H9 (cell line): ENCODE results near the gene SLK. TPM values are rescaled to one million over a fixed set of nuclear protein-coding genes. Genes with fewer than 3 reads are reported as not detected.

Source experiments
- DNase-seq: peaks from one replicate; pipeline ENCODE4 v3.0.0-alpha.2; 2017
- H2AFZ ChIP-seq: one replicate; pipeline ENCODE4 v1.6.1; 2013; ENCODE audit warnings: mild to moderate bottlenecking, low read length, control low read depth, moderate library complexity
- H2AK5ac ChIP-seq: 2 replicates; pipeline ENCODE4 v1.6.1; 2013; ENCODE audit warnings: low read length, control low read depth, mixed read lengths; ENCODE audit not compliant: insufficient read length
- H2BK120ac ChIP-seq: one replicate; pipeline ENCODE4 v1.6.1; 2013; ENCODE audit warnings: low read depth, mild to moderate bottlenecking, low read length, control low read depth, inconsistent platforms; ENCODE audit not compliant: poor library complexity, severe bottlenecking
- H2BK12ac ChIP-seq: 2 replicates; pipeline ENCODE4 v1.6.1; 2013; ENCODE audit warnings: low read length, control low read depth, mixed read lengths, low read depth; ENCODE audit not compliant: insufficient read length
- H2BK15ac ChIP-seq: 2 replicates; pipeline ENCODE4 v1.6.1; 2013; ENCODE audit warnings: low read depth, low read length, control low read depth
- H2BK20ac ChIP-seq: one replicate; pipeline ENCODE4 v1.6.1; 2013; ENCODE audit warnings: low read depth, mild to moderate bottlenecking, low read length, control low read depth, inconsistent platforms; ENCODE audit not compliant: poor library complexity, severe bottlenecking
- H2BK5ac ChIP-seq: 2 replicates; pipeline ENCODE4 v1.6.1; 2013; ENCODE audit warnings: low read length, control low read depth, mixed read lengths; ENCODE audit not compliant: insufficient read length
- H3K14ac ChIP-seq: 2 replicates; pipeline ENCODE4 v1.6.1; 2013; ENCODE audit warnings: low read length, control low read depth; ENCODE audit not compliant: insufficient read depth
- H3K18ac ChIP-seq: 2 replicates; pipeline ENCODE4 v1.6.1; 2013; ENCODE audit warnings: low read depth, mild to moderate bottlenecking, mixed read lengths, low read length, control low read depth; ENCODE audit not compliant: insufficient read length
- H3K23ac ChIP-seq: 2 replicates; pipeline ENCODE4 v1.6.1; 2013; ENCODE audit warnings: low read length, control low read depth, mixed read lengths, low read depth; ENCODE audit not compliant: insufficient read length
- H3K23me2 ChIP-seq: 2 replicates; pipeline ENCODE4 v1.6.1; 2013; ENCODE audit warnings: low read depth, mild to moderate bottlenecking, mixed read lengths, low read length, control low read depth; ENCODE audit not compliant: insufficient read length, poor library complexity, severe bottlenecking
- H3K27ac ChIP-seq: 2 replicates; pipeline ENCODE4 v1.5.1; 2013; ENCODE audit warnings: low read length, control low read depth, mixed read lengths, low read depth; ENCODE audit not compliant: insufficient read length
- H3K27me3 ChIP-seq: 2 replicates; pipeline ENCODE4 v1.6.1; 2013; ENCODE audit warnings: low read length, control low read depth, inconsistent platforms; ENCODE audit not compliant: insufficient read depth
- H3K4ac ChIP-seq: 2 replicates; pipeline ENCODE4 v1.6.1; 2013; ENCODE audit warnings: low read depth, mild to moderate bottlenecking, control low read depth, inconsistent platforms, low read length, moderate library complexity
- H3K4me1 ChIP-seq: 2 replicates; pipeline ENCODE4 v1.6.1; 2013; ENCODE audit warnings: low read length, control low read depth, inconsistent platforms; ENCODE audit not compliant: insufficient read depth
- H3K4me2 ChIP-seq: 2 replicates; pipeline ENCODE4 v1.6.1; 2013; ENCODE audit warnings: low read length, control low read depth, mixed read lengths; ENCODE audit not compliant: insufficient read length, insufficient read depth
- H3K56ac ChIP-seq: 2 replicates; pipeline ENCODE4 v1.6.1; 2013; ENCODE audit warnings: low read depth, mild to moderate bottlenecking, mixed read lengths, low read length, control low read depth; ENCODE audit not compliant: insufficient read length
- H3K79me1 ChIP-seq: 2 replicates; pipeline ENCODE4 v1.6.1; 2013; ENCODE audit warnings: low read depth, mild to moderate bottlenecking, moderate library complexity, low read length, control low read depth, inconsistent platforms; ENCODE audit not compliant: insufficient read depth, poor library complexity, severe bottlenecking
- H3K79me2 ChIP-seq: 2 replicates; pipeline ENCODE4 v1.6.1; 2013; ENCODE audit warnings: low read length, control low read depth, inconsistent platforms; ENCODE audit not compliant: insufficient read depth
- H3K9ac ChIP-seq: 2 replicates; pipeline ENCODE4 v1.6.1; 2013; ENCODE audit warnings: low read length, control low read depth, mixed read lengths; ENCODE audit not compliant: insufficient read length; ENCODE audit errors: extremely low read depth
- H3K9me3 ChIP-seq: one replicate; pipeline ENCODE4 v1.6.1; 2013; ENCODE audit warnings: low read depth, low read length, inconsistent platforms; ENCODE audit not compliant: control insufficient read depth
- H3T11ph ChIP-seq: one replicate; pipeline ENCODE4 v1.6.1; 2013; ENCODE audit warnings: mild to moderate bottlenecking, low read length, control low read depth, inconsistent platforms
- H4K20me1 ChIP-seq: one replicate; pipeline ENCODE4 v1.6.1; 2013; ENCODE audit not compliant: control insufficient read depth, insufficient read length, insufficient read depth
- H4K5ac ChIP-seq: 2 replicates; pipeline ENCODE4 v1.6.1; 2013; ENCODE audit warnings: low read depth, mild to moderate bottlenecking, mixed read lengths, low read length, control low read depth; ENCODE audit not compliant: insufficient read length
- H4K8ac ChIP-seq: replicated peaks from 2 replicates; pipeline ENCODE4 v1.6.1; 2013; ENCODE audit warnings: low read length, control low read depth, mixed read lengths, low read depth; ENCODE audit not compliant: insufficient read length
- H4K91ac ChIP-seq: 2 replicates; pipeline ENCODE4 v1.6.1; 2013; ENCODE audit warnings: low read depth, mild to moderate bottlenecking, moderate library complexity, mixed read lengths, low read length, control low read depth; ENCODE audit not compliant: insufficient read length
- H3K27ac Mint-ChIP-seq, 3 experiments: 2 replicates in 2 of 3; 3 replicates in 1 of 3; pipeline ENCODE4 v1.8.0; 2020 to 2021; ENCODE audit warnings: mixed read lengths in 3 of 3, mild to moderate bottlenecking in 1 of 3, moderate library complexity in 1 of 3
- H3K27me3 Mint-ChIP-seq: 2 replicates; pipeline ENCODE4 v1.8.0; 2021; ENCODE audit warnings: low read depth, mild to moderate bottlenecking, moderate library complexity, mixed read lengths
- H3K36me3 Mint-ChIP-seq, 3 experiments: 2 replicates in 2 of 3; 3 replicates in 1 of 3; pipeline ENCODE4 v1.8.0; 2020 to 2021; ENCODE audit warnings: low read depth in 3 of 3, mixed read lengths in 3 of 3; ENCODE audit not compliant: insufficient read depth in 1 of 3
- H3K4me1 Mint-ChIP-seq, 2 experiments: 2 replicates each; pipeline ENCODE4 v1.8.0; 2020; ENCODE audit warnings: mixed read lengths in 2 of 2
- H3K4me3 Mint-ChIP-seq, 2 experiments: 2 replicates in 1 of 2; 3 replicates in 1 of 2; pipeline ENCODE4 v1.8.0; 2020 to 2021; ENCODE audit warnings: mild to moderate bottlenecking in 2 of 2, mixed read lengths in 2 of 2, moderate library complexity in 1 of 2
- H3K9me3 Mint-ChIP-seq, 2 experiments: 2 replicates in 1 of 2; 3 replicates in 1 of 2; pipeline ENCODE4 v1.8.0; 2020; ENCODE audit warnings: mild to moderate bottlenecking in 2 of 2, mixed read lengths in 2 of 2, moderate library complexity in 1 of 2
- WGBS: extraction: QIAGEN DNeasy Blood & Tissue Kit; methylation state at CpG from one replicate; pipeline ENCODE4 v1.1.7; 2013; ENCODE audit warnings: missing lambda C conversion rate, low lambda C conversion rate, mixed read lengths; ENCODE audit not compliant: insufficient read length; ENCODE audit errors: extremely low coverage; 5-methylcytosine and 5-hydroxymethylcytosine counted together
- total RNA-seq: library from RNA; stranded (reverse); gene quantifications from 2 replicates; pipeline ENCODE4 v1.2.1, GENCODE V29; 2021
- TF ChIP-seq, protein P1 (sequence below): fragments of 200-600 bp; sonication (generic); conservative IDR thresholded peaks from 3 replicates; pipeline ENCODE4 v1.8.0; 2021; ENCODE audit warnings: antibody characterized with exemption, mild to moderate bottlenecking

The SLK gene
- total RNA-seq, 1 experiment from 2014 or later = 21.0 TPM

DNA sequence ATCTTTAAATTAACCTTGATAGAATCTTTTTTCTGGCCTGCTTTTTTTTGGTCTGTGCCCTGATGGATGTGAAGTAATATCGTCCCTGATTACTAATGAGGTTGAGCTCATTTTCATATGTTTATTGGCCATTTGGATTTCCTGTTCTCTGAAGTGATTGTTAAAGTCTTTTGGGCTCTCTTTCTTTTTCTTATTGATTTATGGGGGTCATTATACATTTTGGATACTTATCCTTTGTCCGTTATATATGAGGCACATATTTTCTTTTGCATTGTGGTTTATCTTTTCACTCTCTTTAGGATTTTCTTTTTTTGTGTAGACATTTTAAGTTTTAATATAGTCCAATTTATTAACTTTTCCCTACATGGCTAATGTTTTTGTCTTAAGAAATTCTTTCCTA is 12.6 kb downstream of the SLK start:
- Mint-ChIP-seq H3K27ac (peak overlapping the region in 1 of 3 experiments; percentile 50; a peak in 2 of 7 replicates), H3K36me3 (no peaks in the 10 kb centered on the region)
- no peaks in the 10 kb centered on the region for H3K79me2 ChIP-seq

More for the DNA sequence above, 12.6 kb downstream of the SLK start:
- H3K4me1 ChIP-seq = no peaks in the 10 kb centered on the region
- Mint-ChIP-seq H3K4me3 (no peak overlapping the region), H3K27me3 (no peaks in the 10 kb centered on the region), H3K4me1 (peaks cover 8 to 10% of the 10 kb centered on the region in 2 experiments), H3K9me3 (no peaks in the 10 kb centered on the region)
- H3K27ac ChIP-seq = no peak overlapping the region
- no peak overlapping the region for H2BK120ac ChIP-seq
- no peaks in the 10 kb centered on the region for H4K20me1 ChIP-seq
- no peak overlapping the region for H4K8ac ChIP-seq
- H3K27me3 ChIP-seq = no peaks in the 10 kb centered on the region
- no CpG with 5 or more reads among the region's 2 CpGs for WGBS
- no peak overlapping the region for H2BK5ac ChIP-seq
- no peak overlapping the region for H3T11ph ChIP-seq
- DNase-seq = no peak
- no peak overlapping the region for H3K9ac ChIP-seq
- no peak overlapping the region for H2BK12ac ChIP-seq
- no peaks in the 10 kb centered on the region for H3K23me2 ChIP-seq
- no peak overlapping the region for H2BK15ac ChIP-seq
- H3K14ac ChIP-seq = no peak overlapping the region
- H3K4ac ChIP-seq = no peak overlapping the region
- H2AK5ac ChIP-seq = no peak overlapping the region
- H3K9me3 ChIP-seq = no peaks in the 10 kb centered on the region
- H3K56ac ChIP-seq = no peak overlapping the region
- TF ChIP-seq, protein P1, sequence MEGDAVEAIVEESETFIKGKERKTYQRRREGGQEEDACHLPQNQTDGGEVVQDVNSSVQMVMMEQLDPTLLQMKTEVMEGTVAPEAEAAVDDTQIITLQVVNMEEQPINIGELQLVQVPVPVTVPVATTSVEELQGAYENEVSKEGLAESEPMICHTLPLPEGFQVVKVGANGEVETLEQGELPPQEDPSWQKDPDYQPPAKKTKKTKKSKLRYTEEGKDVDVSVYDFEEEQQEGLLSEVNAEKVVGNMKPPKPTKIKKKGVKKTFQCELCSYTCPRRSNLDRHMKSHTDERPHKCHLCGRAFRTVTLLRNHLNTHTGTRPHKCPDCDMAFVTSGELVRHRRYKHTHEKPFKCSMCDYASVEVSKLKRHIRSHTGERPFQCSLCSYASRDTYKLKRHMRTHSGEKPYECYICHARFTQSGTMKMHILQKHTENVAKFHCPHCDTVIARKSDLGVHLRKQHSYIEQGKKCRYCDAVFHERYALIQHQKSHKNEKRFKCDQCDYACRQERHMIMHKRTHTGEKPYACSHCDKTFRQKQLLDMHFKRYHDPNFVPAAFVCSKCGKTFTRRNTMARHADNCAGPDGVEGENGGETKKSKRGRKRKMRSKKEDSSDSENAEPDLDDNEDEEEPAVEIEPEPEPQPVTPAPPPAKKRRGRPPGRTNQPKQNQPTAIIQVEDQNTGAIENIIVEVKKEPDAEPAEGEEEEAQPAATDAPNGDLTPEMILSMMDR = no peak
- H3K4me2 ChIP-seq = no peak overlapping the region
- H3K18ac ChIP-seq = no peak overlapping the region
- H2BK20ac ChIP-seq = no peak overlapping the region
- no peak overlapping the region for H4K91ac ChIP-seq
- H4K5ac ChIP-seq = no peak overlapping the region
- H3K79me1 ChIP-seq = peaks cover 5% of the 10 kb centered on the region
- H3K23ac ChIP-seq = no peak overlapping the region
- H2AFZ ChIP-seq = no peak overlapping the region
